BLaER1 (cell line): ENCODE measurements around the gene CKAP2L.

ENCODE experiments used
- H3K27ac ChIP-seq: shearing (Covaris generic); formaldehyde crosslinking; 2 replicates; pipeline ENCODE4 v1.8.1; 2022
- H3K27me3 ChIP-seq: shearing (Covaris generic); formaldehyde crosslinking; 2 replicates; pipeline ENCODE4 v1.8.1; 2022
- H3K36me3 ChIP-seq: shearing (Covaris generic); formaldehyde crosslinking; 2 replicates; pipeline ENCODE4 v1.8.1; 2022
- H3K4me1 ChIP-seq: shearing (Covaris generic); formaldehyde crosslinking; 2 replicates; pipeline ENCODE4 v1.8.1; 2022
- H3K4me2 ChIP-seq: shearing (Covaris generic); formaldehyde crosslinking; 2 replicates; pipeline ENCODE4 v1.8.1; 2022
- H3K4me3 ChIP-seq: shearing (Covaris generic); formaldehyde crosslinking; 2 replicates; pipeline ENCODE4 v1.8.1; 2022
- H3K9ac ChIP-seq: shearing (Covaris generic); formaldehyde crosslinking; 2 replicates; pipeline ENCODE4 v1.8.1; 2022
- H3K9me3 ChIP-seq: shearing (Covaris generic); formaldehyde crosslinking; 2 replicates; pipeline ENCODE4 v1.8.1; 2022
- H4K20me1 ChIP-seq: shearing (Covaris generic); formaldehyde crosslinking; 2 replicates; pipeline ENCODE4 v1.8.1; 2022
- Cebpa-rat ChIP-seq: shearing (Covaris generic); IDR thresholded peaks from 2 replicates; pipeline ENCODE4 v1.8.1; 2022

CKAP2L gene

GRCh38 chr2:112772322-112772721, 7.9 kb upstream of the CKAP2L start:
- Histone ChIP-seq H3K9me3 (peaks cover 7% of the 10 kb centered on the region; the same call in 1 of the 2 replicates), H3K4me3 (no peak overlapping the region), H3K27me3 (no peaks in the 10 kb centered on the region), H3K9ac (no peak overlapping the region), H3K27ac (no peak overlapping the region), H3K4me2 (no peak overlapping the region), H3K4me1 (peaks cover 24% of the 10 kb centered on the region), H4K20me1 (no peaks in the 10 kb centered on the region), H3K36me3 (no peaks in the 10 kb centered on the region)
- TF ChIP-seq Cebpa-rat: no peak

- Histone ChIP-seq H3K36me3 (no peaks in the 10 kb centered on the region), H3K4me1 (peaks cover 31% of the 10 kb centered on the region), H3K27ac (no peak overlapping the region; the same call in 1 of the 2 replicates), H3K4me3 (no peak overlapping the region; the same call in 1 of the 2 replicates), H3K27me3 (no peaks in the 10 kb centered on the region), H4K20me1 (no peaks in the 10 kb centered on the region), H3K9ac (no peak overlapping the region), H3K4me2 (peak overlapping the region; percentile 47; the same call in 1 of the 2 replicates), H3K9me3 (peaks cover 16% of the 10 kb centered on the region; the same call in 1 of the 2 replicates)
- no peak for TF ChIP-seq Cebpa-rat
Measured at GRCh38 chr2:112768432-112768831, 4.0 kb upstream of the CKAP2L start.

GRCh38 chr2:112767693-112768330, 3.4 kb upstream of the CKAP2L start:
- Histone ChIP-seq H3K4me1 (peaks cover 37% of the 10 kb centered on the region), H3K27ac (peak overlapping the region; percentile 69), H3K27me3 (no peaks in the 10 kb centered on the region), H3K4me2 (peak overlapping the region; percentile 47), H3K9ac (0 out of 2 replicates have a peak overlapping the region, but pooled peaks have one; percentile 26), H3K36me3 (no peaks in the 10 kb centered on the region; the same call in 1 of the 2 replicates), H4K20me1 (no peaks in the 10 kb centered on the region), H3K4me3 (peak overlapping the region; percentile 38; the same call in 1 of the 2 replicates), H3K9me3 (peaks cover 16% of the 10 kb centered on the region; the same call in 1 of the 2 replicates)
- no peak for TF ChIP-seq Cebpa-rat

GRCh38 chr2:112765251-112765650, 842 bp upstream of the CKAP2L start:
- peaks cover 16% of the 10 kb centered on the region; the same call in 1 of the 2 replicates for H3K9me3 ChIP-seq
- H3K4me3 ChIP-seq: peak overlapping the region; percentile 79
- H3K4me1 ChIP-seq: peaks cover 45% of the 10 kb centered on the region
- peak overlapping the region; percentile 73 for H3K4me2 ChIP-seq
- TF ChIP-seq Cebpa-rat: no peak
- peak overlapping the region; percentile 47; the same call in 1 of the 2 replicates for H3K27ac ChIP-seq
- H3K9ac ChIP-seq: peak overlapping the region; percentile 78
- no peaks in the 10 kb centered on the region for H4K20me1 ChIP-seq
- no peaks in the 10 kb centered on the region for H3K27me3 ChIP-seq
- peaks cover 20% of the 10 kb centered on the region for H3K36me3 ChIP-seq

GRCh38 chr2:112762276-112762675, 2.1 kb downstream of the CKAP2L start:
- H3K9ac ChIP-seq: no peak overlapping the region
- H3K27me3 ChIP-seq: no peaks in the 10 kb centered on the region
- H3K27ac ChIP-seq: no peak overlapping the region
- no peaks in the 10 kb centered on the region for H4K20me1 ChIP-seq
- 0 out of 2 replicates have a peak, but pooled peaks have one; percentile 15 for TF ChIP-seq Cebpa-rat
- peaks cover 48% of the 10 kb centered on the region for H3K36me3 ChIP-seq
- peak overlapping the region; percentile 86; the same call in 1 of the 2 replicates for H3K4me2 ChIP-seq
- H3K4me3 ChIP-seq: peak overlapping the region; percentile 79; the same call in 1 of the 2 replicates
- H3K9me3 ChIP-seq: peaks cover 8% of the 10 kb centered on the region; the same call in 1 of the 2 replicates
- H3K4me1 ChIP-seq: peaks cover 37% of the 10 kb centered on the region

DNA sequence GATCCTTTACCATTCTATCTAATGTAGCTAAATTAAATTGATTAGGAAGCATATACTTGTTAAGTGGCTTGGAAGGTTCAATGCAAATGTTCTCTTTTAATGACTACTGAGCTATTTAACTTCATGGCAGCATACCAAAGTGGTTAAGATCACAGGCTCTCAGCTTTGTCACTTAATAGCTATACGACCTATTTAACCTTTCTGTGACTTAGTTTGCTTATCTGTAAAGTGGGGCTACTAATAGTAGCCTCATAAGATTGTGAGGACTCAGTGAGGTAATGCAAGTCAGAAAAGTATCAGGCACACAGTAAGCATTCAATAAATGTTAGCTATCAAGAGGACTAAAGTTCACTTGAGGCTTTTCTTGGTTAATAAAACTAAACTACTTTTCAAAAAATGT, 4.3 kb downstream of the CKAP2L start:
- TF ChIP-seq Cebpa-rat: no peak
- no peaks in the 10 kb centered on the region for H4K20me1 ChIP-seq
- no peaks in the 10 kb centered on the region for H3K27me3 ChIP-seq
- no peak overlapping the region for H3K9ac ChIP-seq
- H3K9me3 ChIP-seq: no peaks in the 10 kb centered on the region
- H3K4me2 ChIP-seq: no peak overlapping the region
- H3K36me3 ChIP-seq: peaks cover 69% of the 10 kb centered on the region
- H3K4me3 ChIP-seq: no peak overlapping the region
- H3K4me1 ChIP-seq: peaks cover 28% of the 10 kb centered on the region
- no peak overlapping the region for H3K27ac ChIP-seq

DNA sequence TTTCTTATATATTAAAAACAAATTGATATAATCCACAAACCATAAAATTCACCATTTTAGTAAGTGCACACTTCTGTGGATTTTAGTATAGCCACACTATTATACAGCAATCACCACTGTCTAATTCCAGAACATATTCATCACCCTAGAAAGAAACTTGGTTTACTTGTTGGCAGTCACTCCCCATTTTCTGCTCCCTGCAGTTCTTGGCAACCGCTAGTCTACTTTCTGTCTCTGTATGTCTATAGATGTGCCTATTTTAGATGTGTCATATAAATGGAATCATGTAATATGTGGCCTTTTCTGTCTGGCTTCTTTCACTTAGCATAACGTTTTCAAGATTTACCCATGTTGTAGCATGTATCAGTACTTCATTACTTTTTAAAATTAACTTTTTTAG, 5.7 kb downstream of the CKAP2L start:
- Histone ChIP-seq H3K27ac (no peak overlapping the region), H3K9ac (no peak overlapping the region), H3K4me2 (no peak overlapping the region), H4K20me1 (no peaks in the 10 kb centered on the region), H3K9me3 (no peaks in the 10 kb centered on the region), H3K36me3 (peaks cover 83% of the 10 kb centered on the region), H3K4me1 (peaks cover 22% of the 10 kb centered on the region), H3K27me3 (no peaks in the 10 kb centered on the region), H3K4me3 (no peak overlapping the region)
- TF ChIP-seq Cebpa-rat: no peak

GRCh38 chr2:112757265-112757664, 7.1 kb downstream of the CKAP2L start:
- H4K20me1 ChIP-seq: no peaks in the 10 kb centered on the region
- 0 out of 2 replicates have a peak, but pooled peaks have one; percentile 22 for TF ChIP-seq Cebpa-rat
- H3K27ac ChIP-seq: no peak overlapping the region
- no peaks in the 10 kb centered on the region for H3K9me3 ChIP-seq
- no peak overlapping the region for H3K9ac ChIP-seq
- H3K4me2 ChIP-seq: no peak overlapping the region
- H3K4me1 ChIP-seq: peaks cover 7% of the 10 kb centered on the region
- H3K36me3 ChIP-seq: peaks cover 93% of the 10 kb centered on the region
- no peak overlapping the region for H3K4me3 ChIP-seq
- H3K27me3 ChIP-seq: no peaks in the 10 kb centered on the region

GRCh38 chr2:112756207-112756606, 8.2 kb downstream of the CKAP2L start:
- Histone ChIP-seq H4K20me1 (no peaks in the 10 kb centered on the region), H3K4me2 (no peak overlapping the region), H3K27me3 (no peaks in the 10 kb centered on the region), H3K9ac (no peak overlapping the region), H3K4me3 (no peak overlapping the region), H3K4me1 (no peaks in the 10 kb centered on the region), H3K36me3 (peaks cover 94% of the 10 kb centered on the region), H3K27ac (no peak overlapping the region), H3K9me3 (no peaks in the 10 kb centered on the region)
- TF ChIP-seq Cebpa-rat: no peak

- H3K36me3 ChIP-seq: peaks cover 93% of the 10 kb centered on the region
Measured at GRCh38 chr2:112755444-112755843, 9.0 kb downstream of the CKAP2L start.

More at GRCh38 chr2:112755444-112755843, 9.0 kb downstream of the CKAP2L start:
- H3K9me3 ChIP-seq: no peaks in the 10 kb centered on the region
- H4K20me1 ChIP-seq: no peaks in the 10 kb centered on the region
- H3K27ac ChIP-seq: no peak overlapping the region; the same call in 1 of the 2 replicates
- no peak for TF ChIP-seq Cebpa-rat
- peaks cover 2% of the 10 kb centered on the region for H3K4me1 ChIP-seq
- H3K4me2 ChIP-seq: no peak overlapping the region
- no peak overlapping the region for H3K9ac ChIP-seq
- no peaks in the 10 kb centered on the region for H3K27me3 ChIP-seq
- no peak overlapping the region for H3K4me3 ChIP-seq
